Activated CD8-positive, alpha-beta memory T cell treated with anti-CD3 and anti-CD28 coated beads, Interleukin-2, amount 50 U/mL, for 4 hours (primary cell): ENCODE measurements around the gene SMARCA4.

ENCODE experiments used
- DNase-seq: peaks from one replicate; pipeline ENCODE4 v3.0.0-alpha.2; 2020

SMARCA4 gene

DNA sequence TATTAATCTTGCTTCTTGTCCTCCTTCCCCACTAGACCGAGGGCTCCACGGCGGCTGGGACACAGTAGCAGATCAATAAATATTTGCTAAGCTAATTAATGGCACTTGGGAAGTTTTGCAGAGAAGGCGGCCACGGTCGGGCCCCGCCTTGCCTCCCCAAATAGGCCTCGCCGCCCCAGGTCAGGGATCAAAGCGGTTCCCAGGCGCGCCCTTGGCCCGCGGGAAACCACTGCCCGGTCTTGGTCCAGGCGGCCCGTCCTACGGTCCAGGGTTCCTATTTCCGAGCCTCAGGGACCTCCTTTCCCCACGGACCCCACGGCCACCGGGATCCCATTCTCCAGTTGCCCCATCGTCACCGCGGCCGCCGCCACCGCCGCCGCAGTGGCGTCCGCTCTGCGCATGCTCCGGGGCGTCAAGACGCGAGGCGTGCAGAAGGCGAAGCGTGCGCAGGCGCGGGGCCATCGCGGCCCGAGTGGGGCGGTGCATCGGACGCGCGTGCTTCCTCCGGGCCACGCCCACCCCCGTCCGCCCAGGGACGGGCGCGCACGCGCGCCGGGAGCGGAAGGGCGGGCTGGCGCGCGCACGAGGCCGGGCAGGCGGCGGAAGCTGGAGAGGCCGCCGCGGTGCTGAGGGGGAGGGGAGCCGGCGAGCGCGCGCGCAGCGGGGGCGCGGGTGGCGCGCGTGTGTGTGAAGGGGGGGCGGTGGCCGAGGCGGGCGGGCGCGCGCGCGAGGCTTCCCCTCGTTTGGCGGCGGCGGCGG, at the start of gene SMARCA4:
Gene SMARCA4 (plus strand): TSS at position 717 of the 759 bp plus-strand sequence. CDS start 23,122 bp downstream, outside the sequence.
- peak; percentile 98 for DNase-seq

DNA sequence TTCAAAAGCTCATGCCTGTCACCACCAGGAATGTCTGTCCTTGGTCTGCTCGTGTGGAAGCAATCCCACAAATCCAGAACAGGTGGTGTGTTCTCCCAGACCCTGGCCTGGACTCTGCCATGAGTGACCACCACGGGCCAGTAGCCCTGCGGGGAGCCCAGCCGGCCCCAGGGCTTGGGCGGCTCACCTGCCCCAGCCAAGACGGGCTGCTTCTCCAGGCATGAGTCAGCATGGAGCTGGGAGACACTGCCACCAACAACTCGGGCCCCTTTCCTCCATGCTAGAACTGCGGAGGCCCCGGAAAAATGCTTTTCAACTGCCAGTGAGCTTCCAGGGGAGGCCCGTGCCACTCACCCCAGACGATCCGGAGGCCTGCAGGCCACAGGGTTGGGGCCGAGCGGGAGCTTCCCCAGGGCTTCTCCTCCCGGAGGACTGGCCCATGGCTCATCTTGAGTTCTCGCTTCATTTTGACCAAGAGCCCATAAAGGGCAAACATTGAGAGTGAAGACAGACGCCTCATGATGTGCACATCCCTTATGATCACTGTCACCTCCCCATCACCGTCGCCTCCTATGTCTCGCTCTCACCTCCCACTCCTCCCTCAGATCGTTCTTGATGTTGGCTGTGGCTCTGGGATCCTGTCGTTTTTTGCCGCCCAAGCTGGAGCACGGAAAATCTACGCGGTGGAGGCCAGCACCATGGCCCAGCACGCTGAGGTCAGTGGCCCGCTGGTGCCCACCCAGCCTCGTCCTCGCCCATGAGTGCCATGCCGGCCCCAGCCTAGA, 49.1 kb upstream of the SMARCA4 start:
- no peak for DNase-seq

DNA sequence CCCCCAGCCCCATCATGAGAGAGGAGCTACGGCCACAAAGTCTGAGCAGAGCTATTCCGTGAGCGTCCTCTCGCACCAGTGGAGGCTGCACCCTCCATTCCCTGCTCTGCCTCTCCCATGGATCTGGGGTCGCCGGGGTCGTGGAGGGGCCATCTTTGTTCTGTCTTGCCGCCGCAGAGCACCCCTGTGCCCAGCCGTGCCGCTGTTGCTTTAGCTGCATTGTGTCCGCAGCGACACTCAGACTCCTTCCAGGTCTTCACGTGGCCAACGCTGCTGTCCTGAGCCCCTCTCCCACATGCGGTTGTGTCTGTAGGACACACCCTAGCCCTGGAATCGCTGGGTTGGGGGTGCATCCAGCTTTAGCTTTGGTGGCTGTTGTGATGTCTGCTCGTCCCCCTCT, 48.2 kb upstream of the SMARCA4 start:
- no peak for DNase-seq

DNA sequence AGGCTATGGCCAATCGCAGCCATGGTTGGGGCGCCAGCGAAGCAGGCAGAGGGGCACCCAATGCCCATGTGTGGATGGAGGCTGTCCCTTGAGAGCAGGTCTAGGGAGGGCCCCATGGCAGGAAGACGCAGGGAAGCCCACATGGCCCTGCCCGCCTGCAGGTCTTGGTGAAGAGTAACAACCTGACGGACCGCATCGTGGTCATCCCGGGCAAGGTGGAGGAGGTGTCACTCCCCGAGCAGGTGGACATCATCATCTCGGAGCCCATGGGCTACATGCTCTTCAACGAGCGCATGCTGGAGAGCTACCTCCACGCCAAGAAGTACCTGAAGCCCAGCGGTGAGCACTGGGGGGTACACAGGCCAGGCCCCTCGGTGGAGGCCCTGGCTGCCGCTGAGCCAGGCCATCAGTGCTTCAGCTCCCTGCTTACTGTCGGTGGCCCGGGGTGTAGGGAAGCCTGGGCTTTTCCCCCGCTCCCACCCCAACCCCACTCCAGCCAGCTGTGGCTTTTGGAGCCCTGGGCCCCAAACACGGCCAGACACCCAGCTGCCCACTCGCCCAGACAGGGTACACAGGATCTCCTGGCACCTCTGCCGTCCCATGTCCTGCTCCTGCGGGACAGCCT, 47.0 kb upstream of the SMARCA4 start:
- no peak for DNase-seq

DNA sequence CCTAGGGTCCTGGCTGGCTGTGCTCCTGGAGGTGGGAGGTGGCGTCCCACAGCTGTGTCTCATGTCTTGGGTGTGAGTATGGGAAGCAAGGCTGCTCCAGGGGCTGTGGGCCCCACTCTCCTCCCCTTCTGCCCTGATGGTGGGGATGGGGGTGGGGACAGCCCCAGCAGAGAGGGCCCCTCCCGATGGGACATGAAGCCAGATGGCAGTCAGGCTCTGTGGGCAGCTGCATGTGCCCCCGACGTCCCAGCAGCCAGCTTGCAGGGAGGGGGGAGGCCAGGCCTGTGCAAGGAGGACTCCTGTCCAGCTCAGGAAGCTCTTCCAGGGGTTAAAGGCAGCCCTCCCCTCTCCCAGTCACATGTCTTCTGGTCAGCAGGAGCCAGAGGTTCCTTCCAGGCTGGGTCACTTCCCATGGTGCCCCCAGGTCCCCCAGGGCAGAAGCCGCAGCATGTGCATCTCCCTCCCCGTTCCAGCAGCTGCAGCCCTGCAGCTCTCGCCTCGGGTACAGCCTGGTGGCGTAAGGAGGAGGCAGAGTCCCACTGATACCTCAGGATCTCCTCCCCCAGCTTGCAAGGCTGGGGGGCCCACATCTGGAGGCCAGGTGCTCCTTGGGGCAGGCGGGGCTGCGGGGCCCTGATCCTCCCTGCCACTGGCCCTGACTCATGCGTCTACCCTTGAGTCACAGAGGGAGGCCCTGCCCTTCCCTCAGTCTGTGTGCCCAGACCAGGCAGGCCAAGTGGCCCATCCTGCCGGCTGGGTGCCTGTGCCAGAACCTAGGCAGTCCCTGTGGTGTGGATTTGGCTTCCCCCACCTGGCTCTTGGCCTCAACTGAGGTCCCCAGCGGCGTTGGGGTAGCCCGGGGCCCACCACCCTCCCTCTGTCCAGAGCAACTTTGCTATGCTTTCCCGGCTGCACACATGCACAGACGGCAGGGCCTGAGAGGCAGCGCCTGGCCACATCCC, 45.4 kb upstream of the SMARCA4 start:
- no peak for DNase-seq

DNA sequence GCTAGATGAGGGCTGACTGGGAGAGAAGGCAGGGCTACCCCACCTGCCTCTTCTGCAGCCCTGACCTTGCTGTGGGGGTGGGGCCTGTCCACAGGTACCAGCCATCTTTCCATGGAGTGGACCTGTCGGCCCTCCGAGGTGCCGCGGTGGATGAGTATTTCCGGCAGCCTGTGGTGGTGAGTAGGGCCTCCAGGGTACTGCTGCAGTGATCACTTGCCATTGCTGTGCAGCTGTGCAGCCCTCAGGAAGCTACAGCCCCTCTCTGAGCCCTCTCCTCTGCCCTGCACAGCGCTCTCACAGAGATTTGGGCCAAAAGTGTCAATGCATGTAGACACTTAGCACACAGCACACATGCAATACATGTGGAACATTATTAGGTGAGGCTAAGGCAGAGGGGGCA, 44.2 kb upstream of the SMARCA4 start:
- DNase-seq: no peak

DNA sequence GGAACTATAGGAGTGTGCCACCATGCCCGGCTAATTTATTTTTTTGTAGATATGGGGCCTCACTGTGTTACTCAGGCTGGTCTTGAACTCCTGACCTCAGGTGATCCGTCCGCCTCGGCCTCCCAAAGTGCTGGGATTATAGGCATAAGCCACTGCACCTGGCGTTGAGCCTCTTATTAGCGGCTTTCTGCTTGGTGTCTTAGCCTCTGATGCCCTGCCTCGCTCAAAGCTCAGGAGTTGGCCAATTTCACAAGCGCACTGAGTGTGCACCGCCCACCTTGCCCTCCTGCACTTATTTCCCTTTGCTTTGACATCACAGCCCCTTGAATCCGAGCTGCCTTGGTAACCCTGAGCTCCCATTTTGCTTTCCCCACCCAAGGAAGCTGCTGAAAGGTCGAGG, 42.5 kb upstream of the SMARCA4 start:
- no peak for DNase-seq

DNA sequence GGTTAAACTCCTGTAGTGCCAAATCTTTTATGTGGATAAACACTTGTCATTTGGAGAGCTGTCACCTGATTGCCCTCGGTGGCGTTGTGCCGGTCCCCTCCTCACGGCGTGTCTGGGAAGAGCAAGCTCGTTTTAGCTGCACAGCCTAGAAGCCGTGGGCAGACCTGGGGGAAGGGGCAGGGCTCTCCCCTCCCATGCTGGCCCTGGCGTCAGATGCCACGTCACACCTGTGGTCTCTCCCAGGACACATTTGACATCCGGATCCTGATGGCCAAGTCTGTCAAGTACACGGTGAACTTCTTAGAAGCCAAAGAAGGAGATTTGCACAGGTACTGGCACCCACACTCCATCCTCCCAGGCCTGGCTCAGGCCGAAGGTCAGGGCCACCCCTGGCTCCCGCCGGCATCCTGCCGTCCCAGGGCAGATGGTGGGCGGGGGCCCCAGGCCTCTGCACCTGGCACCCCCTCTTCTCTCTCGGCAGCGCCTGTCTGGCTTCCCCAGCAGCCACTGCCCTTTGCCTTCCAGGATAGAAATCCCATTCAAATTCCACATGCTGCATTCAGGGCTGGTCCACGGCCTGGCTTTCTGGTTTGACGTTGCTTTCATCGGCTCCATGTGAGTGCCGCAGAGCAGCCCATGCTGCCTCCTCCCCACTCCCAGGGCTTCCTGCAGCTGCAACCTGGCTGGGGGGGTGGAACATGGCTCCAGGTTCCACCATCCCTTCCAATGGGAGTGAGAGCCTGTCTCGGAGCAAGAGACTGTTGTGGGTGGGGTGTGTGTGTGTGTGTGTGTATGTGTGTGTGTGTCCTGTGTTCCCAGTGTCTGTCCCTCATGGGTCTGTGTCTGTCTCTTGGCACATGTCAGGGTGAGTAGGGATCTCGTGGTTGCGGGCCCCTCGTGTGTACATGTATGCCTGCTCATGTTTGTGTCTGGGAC, 41.2 kb upstream of the SMARCA4 start:
- no peak for DNase-seq

DNA sequence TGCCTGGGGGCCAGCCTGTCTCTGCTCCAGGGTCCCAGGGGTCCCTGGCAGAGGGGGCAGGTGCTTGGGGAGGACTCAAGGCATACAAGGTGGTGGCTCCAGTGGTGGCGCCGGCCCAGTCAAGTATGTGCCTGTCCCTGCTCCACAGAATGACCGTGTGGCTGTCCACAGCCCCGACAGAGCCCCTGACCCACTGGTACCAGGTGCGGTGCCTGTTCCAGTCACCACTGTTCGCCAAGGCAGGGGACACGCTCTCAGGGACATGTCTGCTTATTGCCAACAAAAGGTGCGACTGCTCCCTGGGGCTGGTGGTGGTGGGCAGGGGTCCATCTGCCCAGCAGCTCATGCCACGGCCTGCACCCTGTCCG, 40.6 kb upstream of the SMARCA4 start:
- DNase-seq: no peak

DNA sequence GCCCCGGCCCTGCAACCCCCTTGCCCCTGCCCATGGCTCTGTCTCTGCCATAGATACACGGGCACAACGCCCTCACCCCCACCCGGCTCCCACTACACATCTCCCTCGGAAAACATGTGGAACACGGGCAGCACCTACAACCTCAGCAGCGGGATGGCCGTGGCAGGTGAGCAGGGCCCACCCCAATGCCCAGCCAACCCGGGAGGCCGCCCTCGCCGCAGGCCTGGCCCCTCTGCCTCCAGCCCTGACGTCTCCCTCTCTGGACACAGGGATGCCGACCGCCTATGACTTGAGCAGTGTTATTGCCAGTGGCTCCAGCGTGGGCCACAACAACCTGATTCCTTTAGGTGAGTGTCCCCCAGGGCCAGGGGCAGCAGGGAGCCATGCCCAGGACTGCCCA, 40.0 kb upstream of the SMARCA4 start:
- DNase-seq: no peak

DNA sequence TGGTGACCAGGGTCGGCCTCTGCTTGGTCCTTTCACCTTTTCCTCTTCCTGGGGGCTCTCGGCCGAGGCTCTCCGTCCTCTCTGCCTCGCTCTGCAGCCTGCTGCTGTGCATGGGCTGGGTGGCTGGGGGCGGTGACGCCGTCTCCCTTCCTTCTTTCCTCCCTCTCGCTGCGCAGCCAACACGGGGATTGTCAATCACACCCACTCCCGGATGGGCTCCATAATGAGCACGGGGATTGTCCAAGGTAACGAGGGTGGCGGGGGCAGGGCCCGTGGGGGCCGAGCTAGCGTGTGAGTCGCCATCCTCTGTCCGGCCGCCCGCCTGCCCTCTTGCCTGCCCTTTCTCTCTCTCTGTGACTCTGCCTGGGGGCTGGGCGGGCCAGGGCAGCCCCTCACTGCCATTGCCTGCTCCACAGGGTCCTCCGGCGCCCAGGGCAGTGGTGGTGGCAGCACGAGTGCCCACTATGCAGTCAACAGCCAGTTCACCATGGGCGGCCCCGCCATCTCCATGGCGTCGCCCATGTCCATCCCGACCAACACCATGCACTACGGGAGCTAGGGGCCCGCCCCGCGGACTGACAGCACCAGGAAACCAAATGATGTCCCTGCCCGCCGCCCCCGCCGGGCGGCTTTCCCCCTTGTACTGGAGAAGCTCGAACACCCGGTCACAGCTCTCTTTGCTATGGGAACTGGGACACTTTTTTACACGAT, 39.5 kb upstream of the SMARCA4 start:
- DNase-seq: no peak

DNA sequence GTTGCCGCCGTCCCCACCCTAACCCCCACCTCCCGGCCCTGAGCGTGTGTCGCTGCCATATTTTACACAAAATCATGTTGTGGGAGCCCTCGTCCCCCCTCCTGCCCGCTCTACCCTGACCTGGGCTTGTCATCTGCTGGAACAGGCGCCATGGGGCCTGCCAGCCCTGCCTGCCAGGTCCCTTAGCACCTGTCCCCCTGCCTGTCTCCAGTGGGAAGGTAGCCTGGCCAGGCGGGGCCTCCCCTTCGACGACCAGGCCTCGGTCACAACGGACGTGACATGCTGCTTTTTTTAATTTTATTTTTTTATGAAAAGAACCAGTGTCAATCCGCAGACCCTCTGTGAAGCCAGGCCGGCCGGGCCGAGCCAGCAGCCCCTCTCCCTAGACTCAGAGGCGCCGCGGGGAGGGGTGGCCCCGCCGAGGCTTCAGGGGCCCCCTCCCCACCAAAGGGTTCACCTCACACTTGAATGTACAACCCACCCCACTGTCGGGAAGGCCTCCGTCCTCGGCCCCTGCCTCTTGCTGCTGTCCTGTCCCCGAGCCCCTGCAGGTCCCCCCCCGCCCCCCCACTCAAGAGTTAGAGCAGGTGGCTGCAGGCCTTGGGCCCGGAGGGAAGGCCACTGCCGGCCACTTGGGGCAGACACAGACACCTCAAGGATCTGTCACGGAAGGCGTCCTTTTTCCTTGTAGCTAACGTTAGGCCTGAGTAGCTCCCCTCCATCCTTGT, 38.8 kb upstream of the SMARCA4 start:
- DNase-seq: no peak

DNA sequence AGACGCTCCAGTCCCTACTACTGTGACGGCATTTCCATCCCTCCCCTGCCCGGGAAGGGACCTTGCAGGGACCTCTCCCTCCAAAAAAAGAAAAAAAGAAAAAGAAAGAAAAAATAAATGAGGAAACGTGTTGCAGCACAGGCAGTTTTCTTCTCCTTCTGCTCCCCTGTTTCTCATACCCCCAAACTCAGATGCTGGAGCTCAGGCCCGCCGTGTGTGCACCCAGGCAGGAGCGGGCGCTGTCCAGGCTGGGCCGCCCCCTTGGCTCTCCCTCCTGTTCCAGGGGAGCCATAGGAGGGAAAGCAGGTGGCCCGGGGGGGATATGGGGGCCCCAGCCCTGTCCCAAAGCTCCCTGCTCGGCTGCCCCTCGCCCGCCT, 38.2 kb upstream of the SMARCA4 start:
- DNase-seq: no peak

DNA sequence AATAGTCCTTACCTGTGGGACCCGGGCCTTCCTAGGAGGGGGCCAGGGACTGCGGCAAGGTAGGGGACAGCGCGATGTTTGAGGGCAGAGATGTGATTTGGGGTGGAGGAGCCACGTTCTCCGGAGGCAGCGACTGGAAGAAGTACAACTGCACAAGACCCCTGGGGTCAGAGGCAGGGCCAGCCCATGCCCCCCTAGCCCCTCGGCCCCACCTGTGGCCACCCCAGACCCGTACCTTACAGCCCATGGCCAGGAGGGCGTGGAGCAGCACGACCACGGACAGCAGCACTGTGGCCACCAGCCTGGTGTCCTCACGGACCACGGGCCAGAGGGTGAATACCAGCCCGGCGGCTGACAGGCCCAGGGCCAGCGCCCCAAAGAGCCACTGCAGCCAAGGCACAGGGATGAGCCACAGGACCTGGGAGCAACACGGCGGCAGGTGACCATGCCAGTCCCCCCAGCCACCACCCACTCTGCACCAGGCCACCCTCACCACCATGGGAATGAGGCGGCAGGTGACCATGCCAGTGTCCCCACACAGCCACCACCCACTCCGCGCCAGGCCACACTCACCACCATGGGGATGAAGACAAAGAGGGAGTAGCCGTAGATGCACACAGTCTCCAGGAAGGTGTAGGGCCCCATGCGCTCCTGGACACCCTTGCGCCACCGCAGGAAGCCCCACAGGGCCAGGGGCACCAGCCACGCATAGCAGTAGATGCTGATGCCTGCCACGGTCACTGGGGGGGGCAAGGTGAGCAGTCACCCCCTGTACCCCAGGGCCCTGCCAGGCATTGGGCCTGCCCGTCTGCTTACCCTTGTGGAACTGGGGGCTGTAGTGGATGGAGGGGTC, 37.3 kb upstream of the SMARCA4 start:
- peak; percentile 15 for DNase-seq

DNA sequence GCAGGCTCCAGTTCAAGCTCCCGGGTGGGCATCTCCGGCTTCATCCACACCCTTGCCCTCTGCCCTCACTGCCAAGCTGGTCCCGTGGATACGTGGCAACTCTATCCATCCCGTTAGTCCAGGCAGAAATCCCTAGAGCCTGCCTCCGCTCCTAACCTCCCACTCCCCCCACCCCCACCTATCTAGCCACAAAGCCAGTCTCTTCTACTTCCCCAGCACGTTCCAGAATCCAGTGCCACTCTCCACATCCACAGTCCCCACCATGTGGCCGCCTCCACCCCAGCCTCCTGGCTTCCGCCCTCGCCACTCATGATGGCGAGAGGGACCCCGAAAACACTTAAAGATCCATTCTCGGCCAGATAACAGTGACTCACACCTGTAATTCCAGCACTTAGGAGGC, 36.2 kb upstream of the SMARCA4 start:
- no peak for DNase-seq

DNA sequence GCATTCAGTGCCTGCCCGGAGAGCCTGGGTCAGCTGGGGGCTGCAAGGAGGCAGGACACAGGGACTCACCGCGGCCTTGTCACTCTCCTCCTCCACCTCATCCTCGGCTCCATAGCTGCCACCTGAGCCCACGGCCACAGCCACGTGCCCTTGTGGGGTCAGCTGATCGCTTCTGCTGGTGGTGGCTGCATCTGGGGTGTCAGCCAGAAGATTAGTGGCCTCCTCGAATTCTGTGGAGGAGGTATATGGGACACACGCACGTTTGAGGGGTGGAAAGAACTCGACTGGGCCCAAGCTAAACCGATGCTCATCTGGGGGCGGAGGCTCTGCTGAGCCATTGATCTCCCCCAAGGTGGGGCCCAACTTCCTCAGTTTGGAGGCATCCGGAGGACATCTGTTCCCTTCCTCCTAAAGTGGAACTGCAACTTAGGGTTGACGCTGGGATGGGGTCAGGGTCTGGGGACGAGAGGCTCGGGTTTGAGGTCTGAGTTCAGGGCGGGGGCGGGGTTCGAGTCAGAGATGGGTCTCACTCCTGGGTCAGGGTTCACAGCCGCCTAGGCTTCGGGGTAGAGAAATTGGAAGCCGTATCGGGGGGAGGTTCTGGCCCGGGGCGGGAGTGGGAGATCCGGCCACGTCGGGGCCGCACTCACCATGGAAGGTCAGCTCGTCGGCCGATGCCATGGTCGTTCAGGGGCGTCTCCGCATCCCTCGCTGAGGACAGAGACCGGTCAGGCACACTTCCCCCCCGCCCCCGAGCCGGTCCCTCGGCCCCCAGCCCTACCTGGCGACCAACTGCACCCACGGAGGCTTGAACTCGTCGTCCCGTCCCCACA, 32.9 kb upstream of the SMARCA4 start:
- DNase-seq: no peak

DNA sequence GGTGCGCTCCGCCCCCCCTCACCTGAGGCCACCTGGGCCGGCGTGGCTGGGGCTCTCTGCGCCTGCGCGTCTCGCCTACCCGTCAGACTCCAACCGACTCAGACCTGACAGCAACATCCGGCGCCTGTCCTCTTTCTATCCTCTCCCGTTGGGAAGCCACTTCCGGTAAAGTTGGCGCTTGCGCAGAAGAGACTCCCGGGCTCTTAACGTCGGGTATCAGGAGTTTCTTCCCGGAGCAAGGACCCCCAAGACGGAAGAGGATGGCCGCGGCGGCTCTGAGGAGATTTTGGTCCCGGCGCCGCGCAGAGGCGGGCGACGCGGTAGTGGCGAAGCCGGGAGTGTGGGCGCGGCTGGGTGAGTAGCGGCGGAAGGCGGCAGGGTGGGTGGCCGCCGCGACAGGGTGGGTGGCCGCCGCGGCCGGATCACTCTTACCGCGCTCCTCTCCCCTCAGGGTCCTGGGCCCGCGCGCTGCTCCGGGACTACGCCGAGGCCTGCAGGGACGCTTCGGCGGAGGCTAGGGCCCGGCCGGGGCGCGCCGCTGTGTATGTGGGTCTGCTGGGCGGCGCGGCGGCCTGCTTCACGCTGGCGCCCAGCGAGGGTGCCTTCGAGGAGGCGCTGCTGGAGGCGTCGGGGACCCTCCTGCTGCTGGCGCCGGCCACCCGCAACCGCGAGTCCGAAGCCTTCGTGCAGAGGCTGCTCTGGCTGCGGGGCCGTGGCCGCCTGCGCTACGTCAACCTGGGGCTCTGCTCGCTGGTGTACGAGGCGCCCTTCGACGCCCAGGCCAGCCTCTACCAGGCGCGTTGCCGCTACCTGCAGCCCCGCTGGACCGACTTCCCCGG, 32.0 kb upstream of the SMARCA4 start, which contains the start of the genes TIMM29 and YIPF2:
Gene TIMM29 (plus strand): TSS at position 249 of the 839 bp plus-strand sequence. CDS start 12 bp downstream, at position 261.
Gene YIPF2 (minus strand): TSS at position 77 of the 839 bp plus-strand sequence. CDS start 229 bp downstream, outside the sequence.
- DNase-seq: peak; percentile 91
